HG03108 (cell line): ENCODE measurements around the gene MAST1.
A peak's percentile ranks its signal among the peaks of the same experiment; 100 is the strongest.
"Not testable (repeated sequence)": the region's sequence is repeated elsewhere in the genome, so short reads cannot be mapped to it uniquely, and the experiment has no call there.

Source experiments
- ATAC-seq: cut with Tn5 transposase; IDR thresholded peaks from one replicate; pipeline ENCODE4 v1.9.1; 2021; ENCODE audit warnings: moderate library complexity; ENCODE audit not compliant: unreplicated experiment

The MAST1 gene

GRCh38 chr19:12888006-12888603, 49.8 kb downstream of the MAST1 start:
- ATAC-seq, result no peak

GRCh38 chr19:12890299-12890786, 52.0 kb downstream of the MAST1 start:
- not testable (repeated sequence) for ATAC-seq

GRCh38 chr19:12890787-12891552, 52.7 kb downstream of the MAST1 start, which contains the start of gene GCDH:
Gene GCDH (plus strand): TSS chr19:12891160. CDS start chr19:12891305, 145 bp downstream.
- peak; percentile 90 for ATAC-seq

DNA sequence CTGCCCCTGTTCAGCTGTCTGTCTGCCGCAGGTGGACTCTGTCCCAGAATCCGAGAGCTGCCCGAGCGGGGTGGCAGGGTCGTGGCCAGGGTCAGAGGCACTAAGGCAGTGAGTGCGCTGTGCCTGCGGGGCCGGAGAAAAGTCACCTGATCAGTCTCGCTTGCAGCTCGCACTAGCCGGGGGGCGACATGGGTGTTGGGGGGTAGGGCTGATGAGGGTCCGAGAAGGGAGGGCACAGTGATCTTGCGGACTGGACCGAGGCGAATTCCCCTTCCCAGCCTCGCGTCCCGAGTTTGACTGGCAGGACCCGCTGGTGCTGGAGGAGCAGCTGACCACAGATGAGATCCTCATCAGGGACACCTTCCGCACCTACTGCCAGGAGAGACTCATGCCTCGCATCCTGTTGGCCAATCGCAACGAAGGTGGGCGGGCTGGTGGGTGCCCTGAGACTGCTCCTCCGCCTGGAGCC, 53.3 kb downstream of the MAST1 start:
- no peak for ATAC-seq

DNA sequence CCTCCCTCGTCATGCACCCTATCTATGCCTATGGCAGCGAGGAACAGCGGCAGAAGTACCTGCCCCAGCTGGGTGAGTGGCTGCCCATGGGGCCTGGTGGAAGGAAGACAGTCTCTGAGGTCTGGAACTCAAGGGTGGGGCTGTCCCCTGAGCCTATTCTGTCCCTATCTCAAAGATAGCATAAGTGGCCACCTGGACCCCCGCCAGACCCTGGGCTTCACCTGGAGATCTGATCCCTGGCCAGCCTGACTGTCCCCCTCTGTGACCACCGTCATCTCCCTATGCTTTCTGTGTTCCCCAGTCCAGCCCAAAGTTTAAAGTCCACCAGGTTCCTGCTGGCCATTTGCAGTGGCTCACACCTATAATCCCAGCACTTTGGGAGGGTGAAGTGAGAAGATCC, 55.3 kb downstream of the MAST1 start:
- ATAC-seq, result no peak

DNA sequence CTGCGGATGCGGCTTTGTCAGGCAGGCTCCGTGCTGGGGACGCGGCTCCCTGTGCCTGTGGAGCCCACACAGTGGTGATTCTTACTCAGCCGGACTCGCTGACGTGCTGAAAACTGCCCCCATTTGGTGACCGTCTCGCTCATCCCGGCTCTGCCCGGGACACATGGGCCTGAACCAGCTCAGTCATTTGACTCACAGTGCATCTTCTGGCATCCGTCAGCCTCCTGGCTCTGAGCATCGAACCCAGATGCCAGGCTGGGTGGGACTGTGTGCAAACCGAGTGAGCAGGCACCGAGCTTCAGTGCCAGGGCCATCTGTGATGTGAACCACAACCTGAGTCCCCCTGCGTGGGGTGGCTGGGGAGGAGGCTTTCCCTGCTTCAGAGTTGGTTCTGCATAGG, 58.1 kb downstream of the MAST1 start:
- no peak for ATAC-seq

DNA sequence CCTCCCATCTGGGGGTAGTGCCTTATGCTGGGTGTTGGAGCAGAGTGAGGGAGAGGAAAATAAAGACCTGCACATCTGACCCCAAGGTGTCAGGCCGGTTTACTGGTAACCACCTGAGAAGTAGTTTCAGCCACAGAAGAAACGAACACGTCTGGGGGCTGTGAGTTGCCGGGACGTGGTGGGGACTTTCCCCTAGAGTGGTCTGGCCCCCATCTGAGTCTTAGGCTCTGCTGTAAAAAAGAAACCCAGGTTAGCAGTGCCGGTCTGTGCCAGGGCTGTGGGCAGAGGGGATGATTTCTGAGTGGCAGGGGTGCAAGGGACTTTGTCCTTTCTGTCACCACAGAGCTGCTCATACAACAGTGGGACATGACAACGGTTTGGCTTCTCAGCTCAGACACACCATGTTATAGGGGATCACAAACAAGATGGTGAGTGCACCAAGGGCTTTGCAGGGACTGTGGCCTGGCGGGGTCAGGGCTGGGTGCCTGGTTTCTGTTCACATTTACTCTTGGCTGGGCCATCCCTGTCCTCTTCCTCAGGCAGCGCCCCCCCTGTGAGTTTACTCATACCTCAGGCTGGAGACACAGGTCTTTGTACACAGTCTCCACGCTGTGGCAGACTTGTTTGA, 61.7 kb downstream of the MAST1 start:
- peak; percentile 79 for ATAC-seq

- ATAC-seq, result no peak
Measured at GRCh38 chr19:12907166-12907565, 68.9 kb downstream of the MAST1 start.

GRCh38 chr19:12912571-12912970, 74.3 kb downstream of the MAST1 start:
- ATAC-seq, result no peak

DNA sequence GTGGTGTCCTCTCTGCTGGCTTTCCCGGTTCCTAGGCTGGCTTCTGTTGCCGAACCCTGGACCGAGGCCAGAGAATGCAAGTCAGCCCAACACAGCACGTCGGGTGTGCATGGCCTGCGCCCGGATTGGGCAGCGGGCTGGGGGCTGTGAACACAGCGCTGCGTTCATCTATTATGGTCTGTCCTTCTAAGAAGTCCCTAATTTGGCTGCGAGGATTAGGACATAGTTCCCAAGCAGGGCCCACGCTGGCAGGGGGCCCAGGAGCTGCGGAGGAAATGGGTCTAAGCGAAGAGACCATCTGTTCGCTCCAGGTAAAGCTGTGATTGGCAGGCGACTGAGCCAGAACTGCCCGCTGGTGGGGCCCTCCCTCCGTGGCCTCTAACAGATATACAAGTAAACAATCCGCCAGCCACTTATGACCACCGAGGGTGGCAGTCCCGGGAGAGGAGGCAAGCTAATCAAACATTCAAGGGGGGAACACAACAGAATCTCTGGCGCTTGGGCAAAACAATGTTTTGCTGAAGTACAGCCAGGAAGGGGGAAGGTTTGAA, 74.8 kb downstream of the MAST1 start:
- no peak for ATAC-seq

- no peak for ATAC-seq
Measured at GRCh38 chr19:12913851-12914690, 75.8 kb downstream of the MAST1 start.

GRCh38 chr19:12915860-12916259, 77.5 kb downstream of the MAST1 start:
- not testable (repeated sequence) for ATAC-seq

GRCh38 chr19:12918253-12918652, 79.9 kb downstream of the MAST1 start:
- no peak for ATAC-seq

GRCh38 chr19:12921047-12921446, 82.7 kb downstream of the MAST1 start:
- ATAC-seq, result no peak

DNA sequence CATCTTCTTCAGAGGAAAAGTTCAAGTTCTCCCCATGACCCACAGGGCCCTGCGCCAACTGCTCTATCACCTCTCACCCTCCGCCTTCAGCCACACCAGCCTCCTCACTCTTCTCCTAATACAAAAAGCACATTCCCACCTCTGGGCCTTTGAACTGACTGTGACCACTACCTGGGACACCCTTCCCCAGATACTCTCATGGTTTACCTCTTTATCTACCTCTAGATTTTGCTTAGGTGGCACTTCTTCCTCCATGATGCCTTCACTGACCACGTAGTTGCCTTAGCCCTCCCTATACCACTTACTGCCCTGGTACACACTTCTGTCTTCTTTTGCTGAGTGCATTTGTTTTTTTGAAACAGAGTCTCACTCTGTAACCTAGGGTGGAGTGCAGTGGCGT, 84.6 kb downstream of the MAST1 start:
- no peak for ATAC-seq
